GM21367 (cell line): Measurements from ENCODE around the gene PCLO.
"Not testable (repeated sequence)": the region's sequence is repeated elsewhere in the genome, so short reads cannot be mapped to it uniquely, and the experiment has no call there.

Experiments used
- ATAC-seq: cut with Tn5 transposase; IDR thresholded peaks from one replicate; pipeline ENCODE4 v1.9.1; 2021; ENCODE audit not compliant: unreplicated experiment

PCLO gene

DNA sequence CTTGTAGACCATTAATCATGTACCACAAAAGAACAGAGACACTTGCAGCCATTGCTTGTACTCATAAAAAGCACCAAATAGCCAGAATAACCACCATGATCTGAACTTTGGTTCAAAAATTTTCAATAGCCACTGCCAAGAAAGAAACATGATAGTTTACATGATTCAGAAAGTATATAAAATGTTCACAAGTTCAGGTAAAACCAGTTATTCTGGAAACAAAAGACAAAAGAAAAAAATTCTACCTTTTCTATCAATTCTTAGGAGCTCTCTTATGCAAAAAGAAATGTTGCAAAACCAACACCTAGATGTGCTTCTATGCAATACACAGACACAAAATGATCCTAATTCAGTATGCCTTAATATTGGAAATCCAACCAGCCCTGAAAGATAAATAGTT is 108.7 kb downstream of the PCLO start:
- no peak for ATAC-seq

DNA sequence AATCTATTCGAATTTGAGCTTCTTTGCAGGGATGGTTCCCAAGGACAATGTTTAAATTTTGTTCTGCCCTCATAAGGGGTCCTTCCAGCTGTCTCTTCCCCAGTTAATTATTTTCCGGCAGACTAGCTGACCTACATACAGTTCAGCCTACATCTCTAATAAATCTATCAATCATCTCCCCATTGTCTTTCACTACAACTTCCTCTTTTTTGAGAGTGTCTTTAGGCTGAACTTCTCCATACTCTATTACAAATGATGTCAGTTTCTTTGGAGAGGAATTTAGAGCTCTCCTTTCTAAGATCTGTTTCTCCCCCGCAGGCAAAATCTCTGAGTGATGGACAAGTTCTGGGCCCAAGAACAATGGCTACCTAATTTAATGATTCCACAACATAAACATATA is 122.2 kb downstream of the PCLO start:
- ATAC-seq, result no peak

DNA sequence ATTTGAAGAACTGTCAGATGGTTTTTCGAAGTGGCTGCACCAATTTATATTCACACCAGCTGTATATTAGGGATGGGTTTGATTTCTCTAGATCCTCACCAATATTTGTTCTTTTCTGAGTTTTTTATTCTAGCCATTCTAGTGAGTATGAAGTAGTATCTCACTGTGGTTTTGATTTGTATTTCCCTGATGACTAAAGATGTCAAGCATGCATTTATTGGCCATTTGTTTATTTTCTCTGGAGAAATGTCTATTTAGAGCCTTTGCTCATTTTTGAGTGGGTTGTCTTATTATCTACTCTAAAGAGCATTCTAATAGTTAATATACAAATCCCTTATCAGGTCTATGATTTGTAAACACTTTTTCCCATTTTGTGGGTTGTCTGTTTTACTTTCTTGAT is 123.9 kb downstream of the PCLO start:
- no peak for ATAC-seq

DNA sequence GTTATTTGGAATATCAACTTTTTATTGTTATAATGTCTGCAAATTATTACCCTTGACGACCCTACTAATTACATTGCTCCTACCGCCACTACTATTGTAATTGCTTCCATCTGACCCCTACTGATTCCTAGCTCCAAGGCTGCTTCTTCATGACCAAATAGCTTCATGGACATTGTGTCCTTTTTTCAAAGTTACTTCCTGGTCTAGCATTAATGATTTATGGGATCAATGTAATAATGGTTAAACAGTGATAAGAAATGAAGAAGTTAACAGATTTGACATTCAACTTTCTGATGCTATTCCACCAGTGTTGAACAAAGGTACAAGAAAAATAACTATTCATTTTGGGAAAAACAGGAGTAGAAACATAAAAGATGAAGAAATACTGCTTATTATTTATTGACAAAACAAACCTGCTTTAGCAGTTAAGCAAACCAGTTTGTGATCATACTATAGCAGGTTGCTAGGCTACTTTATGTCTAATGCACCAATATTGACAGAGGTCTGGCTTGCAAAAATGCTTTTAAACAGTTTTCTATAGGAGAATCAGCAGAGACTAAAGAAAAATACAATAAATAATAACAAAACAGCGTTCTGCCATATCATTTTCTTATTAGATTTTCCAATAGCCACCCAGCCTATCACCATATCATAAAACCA is 125.8 kb downstream of the PCLO start:
- no peak for ATAC-seq

- no peak for ATAC-seq
Measured at GRCh38 chr7:83036130-83036529, 126.6 kb downstream of the PCLO start.

GRCh38 chr7:83032195-83032594 is 130.5 kb downstream of the PCLO start:
- ATAC-seq, result no peak

DNA sequence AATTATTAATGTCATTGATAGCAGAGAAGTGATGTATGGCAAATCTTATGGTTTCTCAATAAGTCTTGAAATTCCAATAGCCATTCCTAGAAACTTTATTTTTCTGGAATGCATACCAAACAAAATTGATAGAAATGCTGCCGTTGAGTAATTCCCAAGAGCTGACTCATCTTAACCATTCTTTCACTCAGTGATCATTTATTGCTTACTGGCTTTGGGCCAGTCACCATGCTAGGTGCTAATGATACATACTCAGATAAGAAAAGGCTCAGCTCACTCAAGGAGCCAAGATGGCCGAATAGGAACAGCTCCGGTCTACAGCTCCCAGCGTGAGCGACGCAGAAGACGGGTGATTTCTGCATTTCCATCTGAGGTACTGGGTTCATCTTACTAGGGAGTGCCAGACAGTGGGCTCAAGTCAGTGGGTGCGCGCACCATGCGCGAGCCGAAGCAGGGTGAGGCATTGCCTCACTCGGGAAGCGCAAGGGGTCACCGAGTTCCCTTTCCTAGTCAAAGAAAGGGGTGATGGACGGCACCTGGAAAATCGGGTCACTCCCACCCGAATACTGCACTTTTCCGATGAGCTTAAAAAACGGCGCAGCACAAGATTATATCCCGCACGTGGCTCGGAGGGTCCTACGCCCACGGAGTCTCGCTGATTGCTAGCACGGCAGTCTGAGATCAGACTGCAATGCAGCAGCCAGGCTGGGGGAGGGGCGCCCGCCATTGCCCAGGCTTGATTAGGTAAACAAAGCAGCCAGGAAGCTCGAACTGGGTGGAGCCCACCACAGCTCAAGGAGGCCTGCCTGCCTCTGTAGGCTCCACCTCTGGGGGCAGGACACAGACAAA is 138.6 kb downstream of the PCLO start:
- ATAC-seq, result not testable (repeated sequence)

DNA sequence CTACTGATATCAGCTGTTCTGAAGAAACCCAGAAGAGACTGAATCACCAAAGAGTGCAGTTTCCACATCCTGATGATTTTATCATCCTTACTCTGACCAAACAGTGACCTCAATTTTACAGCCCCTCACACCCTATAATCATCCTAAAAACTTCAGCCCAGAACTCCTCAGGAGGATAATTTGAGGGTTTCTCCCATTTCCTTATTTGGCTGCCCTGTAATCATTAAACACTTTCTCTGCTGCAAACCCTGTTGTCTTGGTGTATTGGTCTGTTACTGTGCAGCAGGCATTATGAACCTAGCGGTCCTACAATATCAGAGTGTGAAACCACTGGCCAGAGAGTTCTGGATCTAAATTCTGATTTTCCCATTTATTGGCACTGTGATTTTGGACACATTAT is 141.7 kb downstream of the PCLO start:
- no peak for ATAC-seq

- ATAC-seq, result no peak
Measured at GRCh38 chr7:83020161-83020560, 142.5 kb downstream of the PCLO start.

DNA sequence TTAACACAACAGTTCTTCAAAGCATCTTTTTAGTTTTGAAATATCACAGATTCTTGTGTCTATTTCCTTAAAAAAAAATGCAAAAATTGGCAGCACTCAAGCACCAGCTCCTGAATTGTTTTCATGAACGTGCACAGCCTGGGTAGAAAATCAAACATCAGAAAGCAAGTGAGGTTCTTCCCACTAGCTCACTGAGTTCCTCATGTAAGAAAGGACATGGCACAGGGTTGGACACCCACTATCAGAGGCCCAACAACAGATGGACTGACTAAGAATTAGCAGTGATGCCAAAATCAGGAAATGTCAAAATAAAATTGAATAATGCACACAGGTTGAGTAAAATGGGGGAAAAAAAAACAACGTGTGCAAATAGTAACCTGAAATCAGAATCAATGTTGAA is 146.8 kb downstream of the PCLO start:
- ATAC-seq, result no peak

DNA sequence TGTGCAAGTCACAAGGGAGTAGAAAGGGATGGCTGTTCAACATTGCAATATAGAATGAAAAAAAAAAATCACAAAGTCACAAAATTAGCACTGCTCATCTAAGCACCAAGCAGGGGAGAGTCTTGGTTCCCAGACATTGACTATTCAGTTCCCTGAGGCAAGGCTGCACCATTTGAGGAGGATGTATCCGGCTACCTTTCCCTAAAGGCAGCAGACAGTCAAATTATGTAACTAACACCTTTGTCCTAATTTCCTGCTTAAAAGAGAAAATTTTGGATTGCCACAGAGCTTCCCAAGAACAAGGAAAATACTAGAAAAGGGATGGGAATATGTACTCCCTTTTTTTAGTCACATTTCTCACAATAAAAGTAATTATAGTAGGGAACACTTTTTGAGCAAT is 148.1 kb downstream of the PCLO start:
- ATAC-seq, result no peak

- ATAC-seq, result no peak
Measured at GRCh38 chr7:83011954-83012353, 150.7 kb downstream of the PCLO start.

DNA sequence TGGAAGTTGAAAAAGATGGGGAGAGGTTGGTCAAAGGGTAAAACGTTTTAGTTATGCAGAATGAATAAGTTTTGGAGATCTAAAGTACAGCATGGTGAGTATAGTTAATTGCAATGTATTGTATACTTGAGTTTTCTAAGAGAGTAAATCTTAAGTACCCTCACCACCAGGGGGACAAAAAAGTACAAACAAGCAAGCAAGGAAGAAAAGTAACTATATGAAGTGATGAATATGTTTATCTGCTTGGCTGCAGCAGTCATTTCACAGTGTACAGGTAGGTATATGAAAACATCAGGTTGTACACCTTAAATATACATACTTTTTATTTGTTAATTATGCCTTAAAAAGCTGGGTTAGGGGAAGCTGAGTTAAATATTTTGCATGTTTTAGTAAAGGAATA is 157.3 kb downstream of the PCLO start:
- ATAC-seq, result no peak

- ATAC-seq, result no peak
Measured at GRCh38 chr7:83001362-83002040, 161.2 kb downstream of the PCLO start.

DNA sequence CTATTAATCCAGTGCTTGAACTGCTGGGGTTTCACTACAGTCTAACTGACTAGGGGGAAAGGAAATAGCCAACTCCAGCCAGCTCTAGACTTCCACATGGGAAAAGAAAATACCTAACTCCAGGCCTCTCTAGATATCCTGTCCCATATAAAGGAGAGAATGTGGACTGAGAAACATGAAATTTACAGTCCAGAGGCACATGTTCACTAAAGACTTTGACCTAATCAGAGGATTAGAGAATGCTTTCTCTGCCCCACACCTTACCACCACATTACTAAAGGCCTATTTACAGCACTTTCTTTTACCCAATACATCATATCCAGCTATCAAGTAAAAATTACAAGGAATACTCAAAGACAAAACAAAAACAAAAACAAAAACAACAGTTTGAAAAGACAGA is 164.2 kb downstream of the PCLO start:
- ATAC-seq, result no peak

- ATAC-seq, result no peak
Measured at GRCh38 chr7:82985144-82985802, 177.4 kb downstream of the PCLO start.

DNA sequence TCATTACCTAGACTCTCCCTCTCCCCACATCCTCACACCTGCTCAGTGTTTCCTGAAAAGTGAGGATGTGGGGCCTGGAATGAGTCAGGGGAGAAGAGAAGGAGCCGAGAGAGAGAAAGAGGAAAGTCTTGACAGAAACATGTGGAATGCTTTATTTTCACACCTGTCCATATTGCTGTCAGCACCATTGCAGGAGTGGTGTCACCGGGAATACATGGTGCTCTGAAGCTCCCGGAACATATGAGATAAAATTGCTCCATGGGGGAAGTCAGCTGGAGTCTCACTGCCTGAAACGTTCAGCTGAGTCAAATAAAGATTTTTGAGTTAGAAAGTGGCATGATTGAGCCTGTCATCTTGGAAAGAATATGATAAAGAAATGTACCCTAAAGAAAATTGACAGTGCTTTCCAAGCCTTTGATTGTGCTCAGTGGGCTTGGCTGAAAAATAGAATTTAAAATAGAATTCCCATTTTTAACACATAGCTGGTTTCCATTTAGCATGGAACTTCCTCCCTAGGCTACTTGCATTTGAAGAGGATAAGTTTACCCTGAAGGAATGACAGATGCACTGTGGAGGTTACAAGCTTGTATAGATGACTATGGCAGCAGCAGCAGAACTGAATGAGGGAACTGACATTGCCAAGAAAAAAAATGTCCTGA is 182.4 kb downstream of the PCLO start:
- ATAC-seq, result no peak

GRCh38 chr7:82975811-82976468 is 186.7 kb downstream of the PCLO start:
- no peak for ATAC-seq

DNA sequence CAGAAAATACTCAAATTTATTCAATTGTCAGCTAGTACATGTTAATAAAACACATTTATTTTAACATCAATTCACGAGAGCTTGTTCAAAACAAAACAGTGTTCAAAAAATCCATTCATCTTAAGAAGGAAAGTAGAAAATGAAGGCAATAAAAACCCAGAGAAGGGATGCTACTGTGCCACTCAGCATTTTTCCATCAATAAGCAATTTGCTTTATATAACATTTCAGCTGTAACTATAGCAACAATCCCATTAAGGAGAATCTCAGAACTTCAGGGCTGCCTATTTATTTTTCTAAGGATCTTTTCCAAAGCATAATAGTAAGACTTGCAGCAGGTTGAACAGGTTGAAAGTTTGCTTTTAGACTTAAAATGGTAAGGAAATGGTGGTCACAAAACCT is 190.5 kb downstream of the PCLO start:
- no peak for ATAC-seq
